HG03432 (cell line): ENCODE results near the gene OR4D11.
A peak's percentile ranks its signal among the peaks of the same experiment; 100 is the strongest.
"Not testable (repeated sequence)": the region's sequence is repeated elsewhere in the genome, so short reads cannot be mapped to it uniquely, and the experiment has no call there.

Experiments used
- ATAC-seq: cut with Tn5 transposase; IDR thresholded peaks from one replicate; pipeline ENCODE4 v1.9.1; 2021; ENCODE audit warnings: mild to moderate bottlenecking, moderate library complexity; ENCODE audit not compliant: unreplicated experiment

OR4D11 gene

DNA sequence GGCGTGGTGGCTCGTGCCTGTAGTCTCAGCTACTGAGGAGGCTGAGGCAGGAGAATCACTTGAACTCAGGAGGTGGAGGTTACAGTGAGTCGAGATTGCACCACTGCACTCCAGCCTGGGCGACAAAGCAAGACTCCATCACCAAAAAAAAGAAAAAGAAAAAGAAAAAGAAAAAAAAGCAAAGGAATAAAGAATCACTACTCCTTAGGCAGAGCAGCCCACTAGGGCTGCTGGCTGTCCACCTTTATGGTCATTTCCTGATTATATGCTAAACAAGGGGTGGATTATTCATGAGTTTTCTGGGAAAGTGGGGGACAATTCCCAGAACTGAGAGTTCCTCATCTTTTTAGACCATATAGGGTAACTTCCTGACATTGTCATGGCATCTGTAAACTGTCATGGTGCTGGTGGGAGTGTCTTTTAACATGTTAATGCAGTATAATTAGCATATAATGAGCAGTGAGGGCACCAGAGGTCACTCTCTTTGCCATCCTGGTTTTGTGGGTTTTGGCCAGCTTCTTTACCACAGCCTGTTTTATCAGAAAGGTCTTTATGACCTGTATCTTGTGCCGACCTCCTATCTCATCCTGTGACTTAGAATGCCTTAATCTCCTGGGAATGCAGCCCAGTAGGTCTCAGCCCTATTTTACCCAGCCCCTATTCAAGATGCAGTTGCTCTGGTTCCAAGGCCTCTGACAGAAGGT is 44.4 kb downstream of the OR4D11 start:
- ATAC-seq: not testable (repeated sequence)

GRCh38 chr11:59548309-59548656 is 44.9 kb downstream of the OR4D11 start:
- ATAC-seq: no peak

DNA sequence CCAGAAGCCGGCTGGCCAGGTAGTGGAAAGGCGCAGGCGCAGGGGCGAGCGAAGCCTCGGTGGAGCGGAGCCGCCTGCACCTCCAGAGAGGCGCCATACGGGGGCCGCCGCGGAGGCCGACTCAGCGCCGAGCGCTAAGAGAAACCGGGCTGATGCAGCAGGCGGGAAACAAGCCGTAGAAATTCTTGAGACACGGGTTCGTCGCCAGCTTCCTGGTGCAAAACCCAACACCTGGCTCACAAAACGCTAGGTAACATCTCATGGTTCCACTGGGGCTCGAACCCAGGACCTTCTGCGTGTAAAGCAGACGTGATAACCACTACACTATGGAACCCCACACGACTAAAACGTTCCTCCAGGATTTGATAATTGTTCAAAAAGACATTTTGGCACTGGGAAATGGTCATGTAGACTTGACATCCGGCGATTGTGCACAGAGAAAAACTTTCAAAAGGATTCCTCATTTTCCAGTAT is 47.0 kb downstream of the OR4D11 start:
- peak; percentile 95 for ATAC-seq

GRCh38 chr11:59550842-59551658 is 47.7 kb downstream of the OR4D11 start:
- ATAC-seq: peak; percentile 38

- ATAC-seq: no peak
These were observed 48.5 kb downstream of the OR4D11 start for GRCh38 chr11:59551659-59552521.

- no peak for ATAC-seq
These were observed 49.5 kb downstream of the OR4D11 start for GRCh38 chr11:59552844-59553243.

- ATAC-seq: no peak
These were observed 49.9 kb downstream of the OR4D11 start for GRCh38 chr11:59553323-59553722.
